Measurements from ENCODE around the gene HDAC6.
"Not testable (repeated sequence)": the region's sequence is repeated elsewhere in the genome, so short reads cannot be mapped to it uniquely, and the experiment has no call there.

Gene HDAC6

DNA sequence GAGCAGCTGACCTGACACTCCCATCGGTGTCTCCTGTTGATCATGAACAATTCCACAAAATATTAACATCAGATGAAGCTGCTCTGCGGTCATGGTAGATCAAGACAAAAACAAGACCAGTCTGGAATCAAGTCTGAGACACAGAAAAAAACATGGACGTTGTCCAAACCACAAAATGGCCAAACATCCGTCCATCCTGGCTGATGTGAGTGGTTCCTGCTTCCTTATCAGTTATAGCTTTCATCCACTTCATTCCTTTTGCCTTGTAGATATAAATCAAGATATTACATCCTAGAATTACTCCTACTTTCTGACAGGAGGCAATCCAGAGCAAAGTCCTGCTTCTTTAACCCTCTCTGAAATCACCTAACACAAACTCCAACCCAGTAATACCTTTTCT is 62.3 kb downstream of the HDAC6 start:
- H3K27me3 ChIP-seq (ENCODE audit: control insufficient read depth in 5 of 5, insufficient read depth in 4 of 5, low read length in 5 of 5) = peaks cover 0 to 8% (median 0%) of the 10 kb centered on the region in 5 donors
- no peaks in the 10 kb centered on the region for H3K4me1 ChIP-seq (ENCODE audit: control insufficient read depth in 5 of 5, insufficient read depth in 5 of 5, low read length in 5 of 5)
- no peak overlapping the region for H3K27ac ChIP-seq (ENCODE audit: low read depth, low read length)
- no peak overlapping the region for H3K9ac ChIP-seq (ENCODE audit: low read length in 5 of 5)
- H3K9me3 ChIP-seq (ENCODE audit: control insufficient read depth in 5 of 5, low read length in 5 of 5) = no peaks in the 10 kb centered on the region
- H3K36me3 ChIP-seq (ENCODE audit: control insufficient read depth in 5 of 5, insufficient read depth in 5 of 5, low read length in 5 of 5) = no peaks in the 10 kb centered on the region
- H3K4me3 ChIP-seq (ENCODE audit: low read depth in 1 of 5, low read length in 5 of 5) = no peak overlapping the region

DNA sequence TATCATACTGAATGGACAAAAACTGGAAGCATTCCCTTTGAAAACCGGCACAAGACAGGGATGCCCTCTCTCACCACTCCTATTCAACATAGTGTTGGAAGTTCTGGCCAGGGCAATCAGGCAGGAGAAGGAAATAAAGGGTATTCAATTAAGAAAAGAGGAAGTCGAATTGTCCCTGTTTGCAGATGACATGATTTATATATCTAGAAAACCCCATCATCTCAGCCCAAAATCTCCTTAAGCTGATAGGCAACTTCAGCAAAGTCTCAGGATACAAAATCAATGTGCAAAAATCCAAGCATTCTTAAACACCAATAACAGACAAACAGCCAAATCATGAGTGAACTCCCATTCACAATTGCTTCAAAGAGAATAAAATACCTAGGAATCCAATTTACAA is 70.2 kb downstream of the HDAC6 start:
- H3K4me3 ChIP-seq (ENCODE audit: low read depth in 1 of 5, low read length in 5 of 5); H3K9ac ChIP-seq (ENCODE audit: low read length in 5 of 5); H3K4me1 ChIP-seq (ENCODE audit: control insufficient read depth in 5 of 5, insufficient read depth in 5 of 5, low read length in 5 of 5); H3K27me3 ChIP-seq (ENCODE audit: control insufficient read depth in 5 of 5, insufficient read depth in 4 of 5, low read length in 5 of 5); H3K36me3 ChIP-seq (ENCODE audit: control insufficient read depth in 5 of 5, insufficient read depth in 5 of 5, low read length in 5 of 5); H3K9me3 ChIP-seq (ENCODE audit: control insufficient read depth in 5 of 5, low read length in 5 of 5); H3K27ac ChIP-seq (ENCODE audit: low read depth, low read length): not testable (repeated sequence)

All from subcutaneous abdominal adipose tissue (tissue), 5 donors.